H1 (cell line): ENCODE measurements around the gene MAPK14. TPM values are rescaled to one million over a fixed set of nuclear protein-coding genes. Genes with fewer than 3 reads are reported as not detected.

Experiments
- GTF2F1 ChIP-seq: IDR thresholded peaks from 2 replicates; pipeline ENCODE4 v1.6.1; 2012; ENCODE audit warnings: low read depth, low read length, improper control_type of control experiment, borderline replicate concordance
- HDAC6 ChIP-seq: IDR thresholded peaks from one replicate; pipeline ENCODE4 v1.7.1; 2012; ENCODE audit warnings: low read depth, mild to moderate bottlenecking, inconsistent platforms, low read length, moderate library complexity
- JUN ChIP-seq: IDR thresholded peaks from 2 replicates; pipeline ENCODE4 v1.6.1; 2011; ENCODE audit warnings: low read depth, mild to moderate bottlenecking, improper control_type of control experiment, low read length
- KDM4A ChIP-seq: IDR thresholded peaks from one replicate; pipeline ENCODE4 v1.7.1; 2012; ENCODE audit warnings: low read depth, mild to moderate bottlenecking, moderate library complexity, low read length, inconsistent platforms; ENCODE audit not compliant: severe bottlenecking
- SUZ12 ChIP-seq: fragments of 200-600 bp; sonication (generic); IDR thresholded peaks from 2 replicates; pipeline ENCODE4 v1.6.1; 2012; ENCODE audit warnings: mild to moderate bottlenecking, inconsistent platforms, low read length, moderate library complexity, mixed read lengths
- TBP ChIP-seq: IDR thresholded peaks from 2 replicates; pipeline ENCODE4 v1.6.1; 2011; ENCODE audit warnings: low read depth, low read length, improper control_type of control experiment
- polyA plus RNA-seq, 7 experiments: library from polyadenylated mRNA; depleted of rRNA in 3 of 7; stranded (reverse) in 5 of 7; unstranded in 2 of 7; fragments of >200 nt in 5 of 7; fragments of 200-250 nt in 2 of 7; gene quantifications; 1 replicate in 5 of 7; 2 replicates in 1 of 7; 4 replicates in 1 of 7; pipeline versions ENCODE4 v1.2.1 to v1.2.3, GENCODE V29; 2011 to 2013; ENCODE audit warnings: missing spikeins in 2 of 7, mixed read lengths in 2 of 7
- total RNA-seq: library from RNA; stranded (reverse); fragmentation: NEBNext Ultra II Directional; extraction: Animal tissue kit (Norgen Biotek cat#: 25700); gene quantifications from 2 replicates; pipeline ENCODE4 v1.2.1, GENCODE V29; 2021

The MAPK14 gene
- total and polyA plus RNA-seq, 2 of the 8 experiments (the other 6 are each of a cell fraction or from before 2014, with no cell fraction given) = 18.1 to 39.3 TPM

- TF ChIP-seq GTF2F1 (no peak), KDM4A (no peak), HDAC6 (no peak), SUZ12 (no peak), JUN (no peak), TBP (no peak)
These were observed 90.3 kb downstream of the MAPK14 start (continued) for GRCh38 chr6:36117658-36118549.
